ENCODE results near the gene ITPRIP. TPM values are rescaled to one million over a fixed set of nuclear protein-coding genes. Genes with fewer than 3 reads are reported as not detected.

The ITPRIP gene
- total and polyA plus RNA-seq, 4 donors, result 21.7 to 44.7 (median 29.9) TPM

DNA sequence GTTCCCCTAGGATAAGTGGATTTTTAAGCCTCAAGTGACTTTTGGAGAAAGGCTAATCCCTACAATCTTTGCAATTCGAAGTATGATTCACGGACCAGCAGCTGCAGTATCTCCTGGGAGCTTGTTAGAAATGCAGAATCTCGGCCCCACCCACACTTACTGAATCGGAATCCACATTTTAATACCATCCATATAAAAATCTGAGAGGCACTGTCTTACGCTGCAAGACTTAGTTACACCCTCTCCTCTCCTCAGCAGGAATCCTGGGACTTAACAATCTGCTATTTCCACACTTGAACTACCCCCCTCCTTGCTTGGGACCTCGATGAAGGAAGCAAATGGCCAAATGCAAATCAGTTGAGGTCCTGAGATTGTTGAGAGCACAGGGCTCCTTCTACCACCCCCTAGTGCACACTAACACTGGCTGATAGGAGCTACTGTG lies 21.0 kb downstream of the ITPRIP start:
- ATAC-seq (ENCODE audit: insufficient read depth, low FRiP score) (no peak), DNase-seq (peak in 1 of 3 donors; percentile 50)
- Histone ChIP-seq H3K9me3 (ENCODE audit: control insufficient read depth in 4 of 4, insufficient read depth in 3 of 4, low read length in 3 of 4) (peaks cover 0 to 4% (median 0%) of the 10 kb centered on the region in 4 donors), H3K27me3 (ENCODE audit: control insufficient read depth in 3 of 3, insufficient read depth in 3 of 3, low read length in 2 of 3) (no peaks in the 10 kb centered on the region), H3K36me3 (ENCODE audit: control insufficient read depth in 4 of 4, insufficient read depth in 4 of 4, low read length in 4 of 4) (peaks cover 16 to 35% (median 25%) of the 10 kb centered on the region in 4 donors), H3K4me3 (no peak overlapping the region), H3K4me1 (ENCODE audit: control insufficient read depth in 5 of 5, insufficient read depth in 5 of 5, low read length in 5 of 5) (peaks cover 13 to 42% (median 20%) of the 10 kb centered on the region in 5 donors), H3K27ac (ENCODE audit: low read depth in 1 of 2, low read length in 1 of 2) (peak overlapping the region in 1 of 2 donors; percentile 40), H3K9ac (ENCODE audit: insufficient read depth in 1 of 2, low read length in 2 of 2) (no peak overlapping the region)
- WGBS, 2 donors, result 56 to 73% methylated on average over 6 of the region's 6 CpGs
- TF ChIP-seq, protein P1, sequence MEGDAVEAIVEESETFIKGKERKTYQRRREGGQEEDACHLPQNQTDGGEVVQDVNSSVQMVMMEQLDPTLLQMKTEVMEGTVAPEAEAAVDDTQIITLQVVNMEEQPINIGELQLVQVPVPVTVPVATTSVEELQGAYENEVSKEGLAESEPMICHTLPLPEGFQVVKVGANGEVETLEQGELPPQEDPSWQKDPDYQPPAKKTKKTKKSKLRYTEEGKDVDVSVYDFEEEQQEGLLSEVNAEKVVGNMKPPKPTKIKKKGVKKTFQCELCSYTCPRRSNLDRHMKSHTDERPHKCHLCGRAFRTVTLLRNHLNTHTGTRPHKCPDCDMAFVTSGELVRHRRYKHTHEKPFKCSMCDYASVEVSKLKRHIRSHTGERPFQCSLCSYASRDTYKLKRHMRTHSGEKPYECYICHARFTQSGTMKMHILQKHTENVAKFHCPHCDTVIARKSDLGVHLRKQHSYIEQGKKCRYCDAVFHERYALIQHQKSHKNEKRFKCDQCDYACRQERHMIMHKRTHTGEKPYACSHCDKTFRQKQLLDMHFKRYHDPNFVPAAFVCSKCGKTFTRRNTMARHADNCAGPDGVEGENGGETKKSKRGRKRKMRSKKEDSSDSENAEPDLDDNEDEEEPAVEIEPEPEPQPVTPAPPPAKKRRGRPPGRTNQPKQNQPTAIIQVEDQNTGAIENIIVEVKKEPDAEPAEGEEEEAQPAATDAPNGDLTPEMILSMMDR (IDR thresholded peaks at IDR 0.05; ENCODE audit: control extremely low read depth, extremely low read depth), result no peak

DNA sequence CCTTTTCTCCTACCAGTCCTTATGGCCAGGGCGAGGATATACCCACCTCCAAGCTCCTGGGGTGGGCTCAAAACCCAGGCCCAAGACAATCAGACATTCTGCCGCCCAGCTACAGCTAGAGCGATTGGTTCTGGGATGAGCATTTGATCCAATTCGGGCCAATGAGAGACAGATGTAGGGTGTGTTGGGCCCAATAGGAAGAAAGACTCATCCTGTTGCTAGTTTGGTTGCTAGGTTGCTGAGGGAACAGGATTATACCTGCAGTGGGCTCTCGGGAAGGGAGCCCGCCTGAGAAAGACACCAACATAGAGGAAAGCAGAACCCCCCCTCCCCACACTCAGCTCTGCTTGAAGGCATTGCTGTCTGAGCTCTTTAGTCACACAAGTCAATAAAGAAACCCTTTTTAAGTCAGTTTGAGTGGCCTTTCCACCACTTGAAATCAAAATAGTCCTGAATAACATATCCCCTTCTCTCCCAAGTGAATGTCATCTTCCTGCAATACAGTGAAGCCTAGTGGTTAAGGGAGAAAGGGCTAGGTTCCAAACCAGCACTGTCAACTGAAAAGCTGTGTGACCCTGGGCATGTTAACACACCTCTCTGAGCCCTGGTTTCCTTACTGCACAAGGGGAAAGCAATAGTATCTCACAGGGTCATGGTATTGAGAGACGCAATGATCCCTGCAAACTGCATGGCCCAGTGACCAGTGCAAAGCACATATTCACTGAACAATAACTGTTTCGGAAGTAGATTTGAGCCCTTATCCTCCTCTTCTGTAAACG lies 21.8 kb downstream of the ITPRIP start:
- Histone ChIP-seq H3K9me3 (ENCODE audit: control insufficient read depth in 4 of 4, insufficient read depth in 3 of 4, low read length in 3 of 4) (peaks cover 0 to 4% (median 0%) of the 10 kb centered on the region in 4 donors), H3K36me3 (ENCODE audit: control insufficient read depth in 4 of 4, insufficient read depth in 4 of 4, low read length in 4 of 4) (peaks cover 16 to 35% (median 28%) of the 10 kb centered on the region in 4 donors), H3K27me3 (ENCODE audit: control insufficient read depth in 3 of 3, insufficient read depth in 3 of 3, low read length in 2 of 3) (no peaks in the 10 kb centered on the region), H3K4me3 (no peak overlapping the region), H3K27ac (ENCODE audit: low read depth in 1 of 2, low read length in 1 of 2) (no peak overlapping the region), H3K9ac (ENCODE audit: insufficient read depth in 1 of 2, low read length in 2 of 2) (no peak overlapping the region), H3K4me1 (ENCODE audit: control insufficient read depth in 5 of 5, insufficient read depth in 5 of 5, low read length in 5 of 5) (peaks cover 13 to 35% (median 20%) of the 10 kb centered on the region in 5 donors)
- 91 to 95% methylated on average over 9 of the region's 9 CpGs for WGBS, 2 donors
- DNase-seq (no peak), ATAC-seq (ENCODE audit: insufficient read depth, low FRiP score) (no peak)
- TF ChIP-seq, protein P1 (IDR thresholded peaks at IDR 0.05; ENCODE audit: control extremely low read depth, extremely low read depth), result no peak

DNA sequence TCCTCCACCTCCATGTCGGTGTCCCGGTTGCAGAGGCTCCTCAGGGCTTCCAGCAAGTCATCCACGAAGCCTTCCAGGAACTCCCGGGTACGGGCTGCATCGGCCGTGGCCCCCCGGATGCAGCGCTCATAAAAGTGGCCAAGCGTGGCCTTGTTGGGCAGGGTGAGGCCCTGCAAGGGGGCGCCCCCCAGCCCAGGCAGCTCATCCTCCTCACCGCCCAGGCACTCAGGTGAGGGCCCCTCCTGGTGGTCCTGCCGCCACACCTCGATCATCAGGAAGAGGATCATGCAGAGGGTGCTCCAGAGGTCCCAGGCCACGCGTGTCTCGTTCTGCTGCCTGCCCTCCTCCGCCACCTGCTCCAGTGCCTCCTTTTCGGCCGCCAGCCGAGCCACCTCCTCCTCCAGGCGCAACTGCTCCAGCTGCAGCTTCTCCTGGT lies 22.8 kb downstream of the ITPRIP start:
- Histone ChIP-seq H3K36me3 (ENCODE audit: control insufficient read depth in 4 of 4, insufficient read depth in 4 of 4, low read length in 4 of 4) (peaks cover 16 to 37% (median 30%) of the 10 kb centered on the region in 4 donors), H3K27me3 (ENCODE audit: control insufficient read depth in 3 of 3, insufficient read depth in 3 of 3, low read length in 2 of 3) (no peaks in the 10 kb centered on the region), H3K4me3 (no peak overlapping the region), H3K4me1 (ENCODE audit: control insufficient read depth in 5 of 5, insufficient read depth in 5 of 5, low read length in 5 of 5) (peaks cover 8 to 32% (median 20%) of the 10 kb centered on the region in 5 donors), H3K9me3 (ENCODE audit: control insufficient read depth in 4 of 4, insufficient read depth in 3 of 4, low read length in 3 of 4) (peaks cover 0 to 4% (median 0%) of the 10 kb centered on the region in 4 donors), H3K9ac (ENCODE audit: insufficient read depth in 1 of 2, low read length in 2 of 2) (no peak overlapping the region), H3K27ac (ENCODE audit: low read depth in 1 of 2, low read length in 1 of 2) (no peak overlapping the region)
- TF ChIP-seq, protein P1 (IDR thresholded peaks at IDR 0.05; ENCODE audit: control extremely low read depth, extremely low read depth), result no peak
- WGBS, 2 donors, result 95 to 96% methylated on average over 22 of the region's 22 CpGs
- ATAC-seq (ENCODE audit: insufficient read depth, low FRiP score) (no peak), DNase-seq (no peak)
